Measurements from ENCODE around the gene KCTD17. TPM values are rescaled to one million over a fixed set of nuclear protein-coding genes. Genes with fewer than 3 reads are reported as not detected.

Gene KCTD17
- total RNA-seq, 1 donor from 2014 or later: 53.7 TPM

DNA sequence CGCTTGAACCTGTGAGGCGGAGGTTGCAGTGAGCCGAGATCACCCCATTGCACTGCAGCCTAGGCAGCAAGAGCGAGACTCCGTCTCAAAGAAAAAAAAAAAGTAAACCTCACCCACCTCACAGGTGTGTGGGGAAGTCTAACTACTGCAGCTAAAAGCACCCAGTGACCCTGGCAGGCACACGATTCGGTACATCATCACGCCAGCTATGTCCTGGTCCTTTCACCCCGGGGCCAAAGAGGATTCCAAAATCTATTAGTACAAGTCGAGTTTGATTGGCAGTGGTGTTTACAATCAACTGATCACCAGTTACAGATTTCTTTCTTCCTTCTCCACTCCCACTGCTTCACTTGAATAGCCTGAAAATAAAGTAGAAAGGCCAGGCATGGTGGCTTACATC, 38.6 kb upstream of the KCTD17 start:
- peaks cover 13% of the 10 kb centered on the region for H3K4me1 Mint-ChIP-seq (ENCODE audit: unreplicated experiment)
- H3K27ac Mint-ChIP-seq: no peak overlapping the region
- TF ChIP-seq, protein P1, sequence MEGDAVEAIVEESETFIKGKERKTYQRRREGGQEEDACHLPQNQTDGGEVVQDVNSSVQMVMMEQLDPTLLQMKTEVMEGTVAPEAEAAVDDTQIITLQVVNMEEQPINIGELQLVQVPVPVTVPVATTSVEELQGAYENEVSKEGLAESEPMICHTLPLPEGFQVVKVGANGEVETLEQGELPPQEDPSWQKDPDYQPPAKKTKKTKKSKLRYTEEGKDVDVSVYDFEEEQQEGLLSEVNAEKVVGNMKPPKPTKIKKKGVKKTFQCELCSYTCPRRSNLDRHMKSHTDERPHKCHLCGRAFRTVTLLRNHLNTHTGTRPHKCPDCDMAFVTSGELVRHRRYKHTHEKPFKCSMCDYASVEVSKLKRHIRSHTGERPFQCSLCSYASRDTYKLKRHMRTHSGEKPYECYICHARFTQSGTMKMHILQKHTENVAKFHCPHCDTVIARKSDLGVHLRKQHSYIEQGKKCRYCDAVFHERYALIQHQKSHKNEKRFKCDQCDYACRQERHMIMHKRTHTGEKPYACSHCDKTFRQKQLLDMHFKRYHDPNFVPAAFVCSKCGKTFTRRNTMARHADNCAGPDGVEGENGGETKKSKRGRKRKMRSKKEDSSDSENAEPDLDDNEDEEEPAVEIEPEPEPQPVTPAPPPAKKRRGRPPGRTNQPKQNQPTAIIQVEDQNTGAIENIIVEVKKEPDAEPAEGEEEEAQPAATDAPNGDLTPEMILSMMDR (conservative IDR thresholded peaks at IDR 0.05): no peak
- no peaks in the 10 kb centered on the region for H3K9me3 Mint-ChIP-seq
- no peak for DNase-seq (ENCODE audit: extremely low spot score, unreplicated experiment)
- H3K27me3 Mint-ChIP-seq: peaks cover 8% of the 10 kb centered on the region
- H3K36me3 Mint-ChIP-seq: no peaks in the 10 kb centered on the region
- H3K4me3 Mint-ChIP-seq: no peak overlapping the region

DNA sequence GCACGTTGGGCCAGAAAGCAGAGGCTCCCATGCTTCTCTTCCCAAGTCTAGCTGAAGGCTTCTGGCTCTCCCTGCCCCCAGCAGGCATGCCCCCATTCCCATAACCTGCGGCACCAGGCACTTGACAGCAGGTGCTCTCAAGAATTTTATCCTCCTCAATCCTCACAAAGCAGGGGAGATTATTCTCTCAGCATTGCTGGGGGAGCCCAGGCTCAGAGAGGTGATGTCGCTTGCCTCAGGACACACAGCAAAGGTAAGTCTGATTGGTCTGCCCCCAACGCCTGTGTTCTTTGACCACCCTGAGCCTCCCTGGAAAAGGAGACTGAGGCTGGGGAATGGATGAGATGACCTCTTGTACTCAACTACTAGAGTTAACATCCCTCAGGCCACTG, 37.1 kb upstream of the KCTD17 start:
- Mint-ChIP-seq H3K4me1 (ENCODE audit: unreplicated experiment) (peaks cover 10% of the 10 kb centered on the region), H3K9me3 (no peaks in the 10 kb centered on the region), H3K27me3 (peaks cover 5% of the 10 kb centered on the region), H3K27ac (no peak overlapping the region), H3K36me3 (no peaks in the 10 kb centered on the region), H3K4me3 (no peak overlapping the region)
- TF ChIP-seq, protein P1 (conservative IDR thresholded peaks at IDR 0.05): no peak
- no peak for DNase-seq (ENCODE audit: extremely low spot score, unreplicated experiment)

DNA sequence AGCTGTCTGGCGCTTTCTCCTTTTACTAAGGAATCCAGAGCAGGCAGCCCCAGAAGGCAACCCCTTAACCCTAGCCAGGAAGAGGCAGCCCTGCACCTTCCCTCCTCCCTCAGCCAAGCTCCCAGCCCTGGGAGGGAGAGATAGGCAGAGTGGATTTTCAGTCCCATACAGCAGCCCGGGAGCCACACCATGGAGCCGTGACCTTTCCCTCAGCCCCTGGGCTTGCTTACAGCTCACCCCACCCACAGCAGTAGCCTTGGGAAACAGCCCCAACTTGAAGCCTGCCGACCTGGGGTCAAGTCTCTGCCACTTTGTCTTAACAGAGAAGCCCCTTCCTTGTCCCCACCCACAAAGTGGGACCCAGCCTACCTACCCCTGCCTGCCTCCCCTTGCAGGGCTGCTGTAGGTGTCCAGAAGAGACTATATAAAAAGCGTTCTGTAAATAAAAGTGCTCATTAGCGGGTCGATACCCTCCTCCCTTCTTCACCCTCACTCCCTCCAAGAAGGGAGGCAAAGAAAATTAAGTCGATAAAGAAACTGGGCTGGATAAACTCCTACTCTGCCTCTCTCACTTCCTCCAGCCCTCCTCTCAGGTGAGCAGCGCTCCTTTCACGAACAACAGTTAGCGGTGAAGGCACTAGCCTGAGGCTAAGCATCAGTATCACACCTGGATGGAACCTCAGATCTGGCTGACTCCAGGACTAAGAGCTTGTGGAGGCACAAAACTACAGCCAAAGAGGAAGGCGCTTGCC, 36.5 kb upstream of the KCTD17 start:
- Mint-ChIP-seq H3K36me3 (no peaks in the 10 kb centered on the region), H3K27ac (no peak overlapping the region), H3K27me3 (no peaks in the 10 kb centered on the region), H3K4me3 (no peak overlapping the region), H3K4me1 (ENCODE audit: unreplicated experiment) (peaks cover 10% of the 10 kb centered on the region), H3K9me3 (no peaks in the 10 kb centered on the region)
- TF ChIP-seq, protein P1 (conservative IDR thresholded peaks at IDR 0.05): no peak
- DNase-seq (ENCODE audit: extremely low spot score, unreplicated experiment): no peak

DNA sequence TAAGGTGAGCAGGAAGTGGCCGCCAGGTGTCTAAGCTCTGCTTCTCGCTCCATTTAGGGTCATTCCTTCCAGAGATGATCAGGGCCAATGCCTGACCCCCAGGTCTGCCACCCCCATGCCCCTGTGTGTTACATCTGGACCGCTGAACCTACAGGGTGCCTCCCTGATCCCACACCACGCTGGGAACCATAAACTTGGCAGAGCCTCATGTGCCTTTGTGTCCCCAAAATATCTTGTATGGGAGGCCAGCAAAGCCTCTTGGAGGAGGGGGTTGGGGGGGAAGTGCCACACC, 36.0 kb upstream of the KCTD17 start:
- Mint-ChIP-seq H3K27ac (no peak overlapping the region), H3K36me3 (no peaks in the 10 kb centered on the region), H3K4me3 (no peak overlapping the region), H3K9me3 (no peaks in the 10 kb centered on the region), H3K27me3 (no peaks in the 10 kb centered on the region), H3K4me1 (ENCODE audit: unreplicated experiment) (peaks cover 10% of the 10 kb centered on the region)
- no peak for DNase-seq (ENCODE audit: extremely low spot score, unreplicated experiment)
- TF ChIP-seq, protein P1 (conservative IDR thresholded peaks at IDR 0.05): no peak

DNA sequence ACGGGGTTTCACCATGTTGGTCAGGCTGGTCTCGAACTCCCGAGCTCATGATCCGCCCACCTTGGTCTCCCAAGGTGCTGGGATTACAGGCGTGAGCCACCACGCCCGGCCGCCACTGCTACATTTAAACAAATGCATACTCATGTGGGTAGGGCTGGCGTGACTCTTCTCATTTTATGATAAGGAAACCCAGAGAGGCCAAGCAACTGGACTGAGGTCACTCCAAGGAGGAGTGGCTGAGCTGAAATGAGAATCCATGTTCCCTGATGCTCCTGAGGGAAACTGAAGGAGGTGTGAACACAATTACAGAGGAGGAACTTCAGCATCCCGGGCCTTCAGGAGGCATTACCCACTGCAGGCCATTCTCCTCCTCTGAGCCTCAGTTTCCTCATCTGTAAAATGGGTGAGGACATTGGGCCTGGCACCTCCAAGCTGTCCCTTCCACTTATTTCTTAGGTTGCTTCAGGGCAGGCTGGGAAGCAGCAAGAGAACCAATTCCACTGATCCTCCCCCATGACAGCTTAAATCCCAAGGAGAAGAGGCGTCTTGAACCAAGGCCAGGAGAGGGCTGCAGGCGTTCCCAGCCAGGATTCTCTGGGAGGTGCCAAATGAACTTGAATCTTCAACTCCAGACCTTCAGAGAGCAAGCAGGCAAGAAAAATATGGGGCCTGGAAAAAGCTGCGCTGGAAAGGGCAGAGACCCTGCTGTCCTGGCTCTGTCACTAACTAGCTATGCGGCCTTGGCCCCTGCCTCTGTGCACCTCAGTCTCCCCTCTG, 35.2 kb upstream of the KCTD17 start:
- H3K4me3 Mint-ChIP-seq: peak overlapping the region; percentile 65
- TF ChIP-seq, protein P1 (conservative IDR thresholded peaks at IDR 0.05): no peak
- no peaks in the 10 kb centered on the region for H3K9me3 Mint-ChIP-seq
- DNase-seq (ENCODE audit: extremely low spot score, unreplicated experiment): no peak
- no peak overlapping the region for H3K27ac Mint-ChIP-seq
- no peaks in the 10 kb centered on the region for H3K27me3 Mint-ChIP-seq
- no peaks in the 10 kb centered on the region for H3K36me3 Mint-ChIP-seq
- H3K4me1 Mint-ChIP-seq (ENCODE audit: unreplicated experiment): peaks cover 10% of the 10 kb centered on the region
